ENCODE measurements around the gene VWA7.

GRCh38 chr6:31736021-31736767 lies 40.9 kb downstream of the VWA7 start, which contains the start of gene CLIC1:
- TF ChIP-seq CTCF (IDR thresholded peaks at IDR 0.05) (no peak), POLR2A (IDR thresholded peaks at IDR 0.05) (peak in 1 of 2 donors; percentile 68)
